GM12878 (cell line): ENCODE measurements around the gene NDUFV2. TPM values are rescaled to one million over a fixed set of nuclear protein-coding genes. Genes with fewer than 3 reads are reported as not detected.

Experiments
- ATAC-seq: fragments of 200-7000 bp; cut with Tn5 transposase; 3 replicates; pipeline ENCODE4 v1.9.1; 2020; ENCODE audit warnings: mild to moderate bottlenecking, moderate library complexity
- BruUV-seq: library from RNA; stranded (reverse); fragments of 400-500 nt; replicated peaks from 2 replicates; lab custom pipeline; 2021; lab: Mats Ljungman, UMichigan
- CTCF ChIA-PET: fragments of 300-600 bp; sonication (Branson Sonifier 250); formaldehyde crosslinking; extraction: SDS; loops from one replicate; lab custom pipeline; 2021; ENCODE audit warnings: inconsistent platforms; lab: Yijun Ruan, JAX
- POLR2A ChIA-PET: fragments of 350-600 bp; formaldehyde crosslinking; extraction: SDS; loops from one replicate; lab custom pipeline; 2021; ENCODE audit warnings: inconsistent platforms; lab: Charles Lee
- RAD21 ChIA-PET: fragments of 300-600 bp; sonication (Branson Sonifier 250); formaldehyde crosslinking; loops from one replicate; lab custom pipeline; 2023; ENCODE audit warnings: antibody characterized with exemption; ENCODE audit not compliant: unreplicated experiment; lab: Charles Lee
- SMC1A ChIA-PET: fragments of 300-600 bp; sonication (Branson Sonifier 250); formaldehyde crosslinking; loops from one replicate; lab custom pipeline; 2023; ENCODE audit not compliant: unreplicated experiment, uncharacterized antibody; lab: Charles Lee
- DNase-seq: peaks from one replicate; pipeline ENCODE4 v3.0.0-alpha.2; 2011; ENCODE audit warnings: low read depth, low spot score
- FAIRE-seq: peaks from 3 replicates; lab custom pipeline; 2011; peaks lifted over from hg19 to GRCh38; lab: Jason Lieb, UNC
- H2AFZ ChIP-seq: 2 replicates; pipeline ENCODE4 v1.6.0; 2011; ENCODE audit warnings: low read depth, low read length, control low read depth; ENCODE audit not compliant: control insufficient read depth
- H3K27ac ChIP-seq: 2 replicates; pipeline ENCODE4 v1.5.1; 2011; ENCODE audit warnings: control low read depth; ENCODE audit not compliant: control insufficient read depth, insufficient read depth
- H3K27me3 ChIP-seq, 2 experiments: replicated peaks in 1 of 2; 2 replicates each; pipeline versions ENCODE4 v1.6.0 to v1.6.1; 2011; ENCODE audit warnings: low read length in 1 of 2; ENCODE audit not compliant: control insufficient read depth in 2 of 2, insufficient read depth in 2 of 2
- H3K36me3 ChIP-seq, 2 experiments: 2 replicates each; pipeline ENCODE4 v1.5.1; 2011; ENCODE audit warnings: low read length in 1 of 2; ENCODE audit not compliant: control insufficient read depth in 2 of 2, insufficient read depth in 2 of 2
- H3K4me1 ChIP-seq: 2 replicates; pipeline ENCODE4 v1.6.1; 2011; ENCODE audit warnings: mild to moderate bottlenecking, low read length, moderate library complexity, mixed read lengths; ENCODE audit not compliant: control insufficient read depth, insufficient read depth
- H3K4me2 ChIP-seq: 2 replicates; pipeline ENCODE4 v1.6.0; 2011; ENCODE audit warnings: control low read depth; ENCODE audit not compliant: control insufficient read depth, insufficient read depth
- H3K4me3 ChIP-seq: fragments of 200-600 bp; sonication (generic); 2 replicates; pipeline ENCODE4 v1.5.1; 2016
- H3K79me2 ChIP-seq: 2 replicates; pipeline ENCODE4 v1.6.0; 2011; ENCODE audit warnings: low read length; ENCODE audit not compliant: control insufficient read depth, insufficient read depth
- H3K9ac ChIP-seq: 2 replicates; pipeline ENCODE4 v1.8.0; 2011; ENCODE audit warnings: low read length, control low read depth, mixed read lengths; ENCODE audit not compliant: control insufficient read depth, insufficient read depth
- H3K9me3 ChIP-seq: replicated peaks from 3 replicates; pipeline ENCODE4 v1.5.1; 2011; ENCODE audit warnings: mild to moderate bottlenecking, low read length; ENCODE audit not compliant: control insufficient read depth, insufficient read depth
- H4K20me1 ChIP-seq: 2 replicates; pipeline ENCODE4 v1.6.0; 2011; ENCODE audit not compliant: control insufficient read depth, insufficient read depth
- CEBPZ ChIP-seq: fragments of 150-350 bp; IDR thresholded peaks from 2 replicates; pipeline ENCODE4 v1.6.1; 2016; ENCODE audit warnings: low read depth, low read length
- E2F8 ChIP-seq: fragments of 450-650 bp; IDR thresholded peaks from 2 replicates; pipeline ENCODE4 v1.6.1; 2018; ENCODE audit warnings: mild to moderate bottlenecking, low read depth, moderate library complexity; ENCODE audit not compliant: partially characterized antibody
- IRF4 ChIP-seq: IDR thresholded peaks from 2 replicates; pipeline ENCODE4 v1.6.1; 2011; ENCODE audit warnings: low read depth, low read length
- KDM1A ChIP-seq: fragments of 200-600 bp; sonication (generic); IDR thresholded peaks from 2 replicates; pipeline ENCODE4 v1.6.1; 2016; ENCODE audit warnings: borderline replicate concordance
- KLF5 ChIP-seq: fragments of 450-650 bp; IDR thresholded peaks from 2 replicates; pipeline ENCODE4 v1.6.1; 2014; ENCODE audit warnings: mild to moderate bottlenecking; ENCODE audit not compliant: partially characterized antibody
- MAX ChIP-seq: IDR thresholded peaks from 2 replicates; pipeline ENCODE4 v1.6.1; 2012; ENCODE audit warnings: low read depth, low read length, improper control_type of control experiment
- MXI1 ChIP-seq: fragments of 150-350 bp; IDR thresholded peaks from 2 replicates; pipeline ENCODE4 v1.6.1; 2011; ENCODE audit warnings: low read depth, mild to moderate bottlenecking, inconsistent platforms, low read length, improper control_type of control experiment
- MYC ChIP-seq: IDR thresholded peaks from 2 replicates; pipeline ENCODE4 v1.6.1; 2011; ENCODE audit warnings: mild to moderate bottlenecking, low read length, moderate library complexity, inconsistent platforms; ENCODE audit not compliant: insufficient read depth, insufficient replicate concordance, insufficient read length, severe bottlenecking
- NRF1 ChIP-seq: conservative IDR thresholded peaks from 2 replicates; pipeline ENCODE4 v1.6.1; 2011; ENCODE audit warnings: mild to moderate bottlenecking, low read depth, low read length, improper control_type of control experiment
- PAX8 ChIP-seq: fragments of 450-650 bp; IDR thresholded peaks from 2 replicates; pipeline ENCODE4 v1.6.1; 2017; ENCODE audit warnings: mild to moderate bottlenecking, moderate library complexity
- POLR2AphosphoS2 ChIP-seq: IDR thresholded peaks from 2 replicates; pipeline ENCODE4 v1.6.1; 2011; ENCODE audit warnings: low read depth, mild to moderate bottlenecking, low read length, improper control_type of control experiment, moderate library complexity
- POU2F2 ChIP-seq: IDR thresholded peaks from 3 replicates; pipeline ENCODE4 v1.6.1; 2011; ENCODE audit warnings: low read depth, mild to moderate bottlenecking, low read length, borderline replicate concordance
- SP1 ChIP-seq: IDR thresholded peaks from one replicate; pipeline ENCODE4 v1.6.1; 2011; ENCODE audit warnings: low read depth, low read length
- TAF1 ChIP-seq: IDR thresholded peaks from 2 replicates; pipeline ENCODE4 v1.6.1; 2011; ENCODE audit warnings: mild to moderate bottlenecking, low read depth, low read length, borderline replicate concordance
- USF1 ChIP-seq: IDR thresholded peaks from 2 replicates; pipeline ENCODE4 v1.6.1; 2011; ENCODE audit warnings: borderline replicate concordance, low read depth, mild to moderate bottlenecking, moderate library complexity, mixed read lengths, low read length; ENCODE audit not compliant: insufficient read depth; ENCODE audit errors: extremely low read length
- WGBS: methylation state at CpG from one replicate; pipeline ENCODE4 v1.1.6; 2016; ENCODE audit warnings: low lambda C conversion rate; ENCODE audit not compliant: insufficient replicate concordance, insufficient coverage; ENCODE audit errors: missing lambda C conversion rate; 5-methylcytosine and 5-hydroxymethylcytosine counted together
- in situ Hi-C: fragments of 300-500 bp; cut with MboI; formaldehyde crosslinking; loops from 9 replicates; pipeline ENCODE4 v1.14.3; 2018; ENCODE audit warnings: mixed read lengths
- intact Hi-C: fragments of 100-400 bp; cut with micrococcal nuclease; formaldehyde crosslinking; loops from one replicate; pipeline ENCODE4 v1.14.2; 2022; ENCODE audit not compliant: unreplicated experiment
- polyA plus RNA-seq, 11 experiments: library from polyadenylated mRNA; depleted of rRNA in 4 of 11; unstranded in 6 of 11; stranded (reverse) in 5 of 11; fragments of >200 nt; fragmentation: Nextera tagmentation in 4 of 11; fragmentation: Illumina TruSeq in 1 of 11; extraction: Ambion mirVana in 4 of 11; extraction: Trizol in 1 of 11; gene quantifications; 1 replicate in 1 of 11; 2 replicates in 10 of 11; pipeline versions ENCODE4 v1.2.1 to v1.2.3, GENCODE V29; 2011 to 2016; ENCODE audit warnings: inconsistent platforms in 2 of 11, missing spikeins in 2 of 11, low read depth in 1 of 11
- total RNA-seq, 4 experiments: library from RNA; depleted of rRNA in 3 of 4; stranded (reverse); fragments of >200 nt in 3 of 4; fragmentation: Illumina TruSeq in 1 of 4; extraction: Trizol in 1 of 4; gene quantifications; 2 replicates each; pipeline versions ENCODE4 v1.2.1 to v1.2.3, GENCODE V29; 2013 to 2021

NDUFV2 gene
- total and polyA plus RNA-seq, 10 of the 15 experiments (the other 5 are each of a cell fraction or from before 2014, with no cell fraction given) = 236 to 590 (median 321) TPM

- no peak for TF ChIP-seq CEBPZ
These were observed 45.7 kb downstream of the NDUFV2 start (continued) for GRCh38 chr18:9148203-9148552.

GRCh38 chr18:9150121-9150520 is 47.6 kb downstream of the NDUFV2 start:
- Histone ChIP-seq H3K4me3 (no peak overlapping the region; the same call in 1 of the 2 replicates), H3K9ac (no peak overlapping the region), H3K27ac (no peak overlapping the region), H2AFZ (no peak overlapping the region), H3K4me1 (peaks cover 31% of the 10 kb centered on the region), H4K20me1 (no peaks in the 10 kb centered on the region), H3K9me3 (peaks cover 3% of the 10 kb centered on the region), H3K27me3 (no peaks in the 10 kb centered on the region), H3K79me2 (peaks cover 96% of the 10 kb centered on the region), H3K4me2 (0 out of 2 replicates have a peak overlapping the region, but pooled peaks have one; percentile 0), H3K36me3 (peaks cover 0 to 2% of the 10 kb centered on the region in 2 experiments; a peak in 2 of 4 replicates)
- no peak for ATAC-seq
- ChIA-PET SMC1A (interaction anchor here (1.1 to 2.0 kb wide), 8 partner anchors 11 to 162 kb away, joined by 3 to 6 read pairs (median 4); no protein-coding TSS in a partner anchor), RAD21 (interaction anchor here (0.6 to 2.5 kb wide), 8 partner anchors 40 to 468 kb away, joined by 3 to 8 read pairs (median 4); no protein-coding TSS in a partner anchor), POLR2A (interaction anchor here (1.1 kb wide), 2 partner anchors 48 to 67 kb away, joined by 3 read pairs; no protein-coding TSS in a partner anchor), CTCF (interaction anchor here (0.6 to 1.9 kb wide), 9 partner anchors 11 to 388 kb away, joined by 3 to 11 read pairs (median 4); no protein-coding TSS in a partner anchor)
- no TSS peak for BruUV-seq
- DNase-seq = no peak
- intact Hi-C loops (no loop called here), in situ Hi-C loops (loop anchor here (10.0 kb wide), 1 partner anchor 155 kb away; no protein-coding TSS in a partner anchor)
- WGBS = 41% methylated on average over 5 of the region's 5 CpGs
- no peak for FAIRE-seq
- TF ChIP-seq IRF4 (no peak), SP1 (no peak), KLF5 (no peak), PAX8 (no peak), KDM1A (no peak), MAX (no peak), POLR2AphosphoS2 (no peak), MYC (no peak), USF1 (no peak), NRF1 (no peak), MXI1 (no peak), POU2F2 (no peak), E2F8 (no peak), TAF1 (no peak)
